B cell (primary cell): Measurements from ENCODE around the gene CTDSP2. TPM values are rescaled to one million over a fixed set of nuclear protein-coding genes. Genes with fewer than 3 reads are reported as not detected.

Experiments
- ATAC-seq: fragments of 200-7000 bp; cut with Tn5 transposase; one replicate; pipeline ENCODE4 v1.10.0; 2021; ENCODE audit warnings: low read depth, mild to moderate bottlenecking, moderate number of reproducible peaks, moderate library complexity
- CTCF ChIA-PET: fragments of 350-600 bp; sonication (Branson Sonifier 250); formaldehyde crosslinking; loops from one replicate; lab custom pipeline; 2021; ENCODE audit warnings: antibody characterized with exemption, inconsistent platforms; lab: Charles Lee
- POLR2A ChIA-PET: fragments of 350-600 bp; sonication (Branson Sonifier 250); formaldehyde crosslinking; loops from one replicate; lab custom pipeline; 2021; ENCODE audit warnings: antibody characterized with exemption; lab: Charles Lee
- DNase-seq: peaks from one replicate; pipeline ENCODE4 v3.0.0; 2013
- H2AFZ ChIP-seq: 2 replicates; pipeline ENCODE4 v1.6.1; 2012; ENCODE audit warnings: mild to moderate bottlenecking, low read depth, low read length; ENCODE audit not compliant: insufficient read depth, poor library complexity, severe bottlenecking
- H3K27ac ChIP-seq, 2 donors: 1 replicate in 1 of 2; 2 replicates in 1 of 2; pipeline ENCODE4 v1.5.1; 2012 to 2013; ENCODE audit warnings: low read length in 2 of 2, mild to moderate bottlenecking in 2 of 2, moderate library complexity in 1 of 2
- H3K27me3 ChIP-seq, 4 experiments: fragments of 200-600 bp in 1 of 4; sonication (generic) in 1 of 4; replicated peaks in 1 of 4; 1 replicate in 2 of 4; 2 replicates in 2 of 4; pipeline versions ENCODE4 v1.6.1 to v1.7.0; 2013 to 2016; ENCODE audit warnings: low read length in 3 of 4, mild to moderate bottlenecking in 2 of 4, mixed read lengths in 1 of 4, moderate library complexity in 1 of 4; ENCODE audit not compliant: insufficient read depth in 4 of 4, control insufficient read depth in 3 of 4; ENCODE audit errors: control extremely low read depth in 1 of 4
- H3K36me3 ChIP-seq, 2 experiments: replicated peaks in 1 of 2; 1 replicate in 1 of 2; 2 replicates in 1 of 2; pipeline versions ENCODE4 v1.6.1 to v1.7.1; 2013; ENCODE audit warnings: low read length in 1 of 2; ENCODE audit not compliant: insufficient read depth in 2 of 2, control insufficient read depth in 1 of 2; ENCODE audit errors: control extremely low read depth in 1 of 2, extremely low read depth in 1 of 2
- H3K4me1 ChIP-seq, 2 donors: fragments of 200-600 bp in 1 of 2; sonication (generic) in 1 of 2; 1 replicate in 1 of 2; 2 replicates in 1 of 2; pipeline versions ENCODE4 v1.5.1 to v1.6.1; 2013 to 2017; ENCODE audit warnings: low read length in 2 of 2; ENCODE audit not compliant: control insufficient read depth in 2 of 2, insufficient read depth in 2 of 2
- H3K4me2 ChIP-seq: replicated peaks from 2 replicates; pipeline ENCODE3; 2012; ENCODE audit warnings: mild to moderate bottlenecking, low read depth, low read length; ENCODE audit not compliant: poor library complexity, severe bottlenecking
- H3K4me3 ChIP-seq, 5 experiments: fragments of 200-600 bp in 1 of 5; sonication (generic) in 1 of 5; 1 replicate in 3 of 5; 2 replicates in 2 of 5; pipeline versions ENCODE4 v1.5.1 to v1.7.0; 2011 to 2016; ENCODE audit warnings: low read length in 4 of 5, mild to moderate bottlenecking in 4 of 5, low read depth in 2 of 5, control low read depth in 1 of 5, moderate library complexity in 1 of 5; ENCODE audit not compliant: insufficient read depth in 1 of 5; ENCODE audit errors: control extremely low read depth in 1 of 5, extremely low read depth in 1 of 5
- H3K79me2 ChIP-seq: fragments of 200-600 bp; sonication (generic); one replicate; pipeline ENCODE4 v1.6.0; 2016; ENCODE audit warnings: low read length; ENCODE audit not compliant: control insufficient read depth, insufficient read depth
- H3K9ac ChIP-seq: fragments of 200-600 bp; sonication (generic); 2 replicates; pipeline ENCODE4 v1.6.1; 2017; ENCODE audit warnings: mild to moderate bottlenecking, low read length, moderate library complexity
- H3K9me3 ChIP-seq, 3 donors: one replicate each; pipeline versions ENCODE4 v1.6.1 to v1.7.1; 2013; ENCODE audit warnings: low read length in 2 of 3; ENCODE audit not compliant: control insufficient read depth in 2 of 3, insufficient read depth in 1 of 3; ENCODE audit errors: control extremely low read depth in 1 of 3
- H4K20me1 ChIP-seq: 2 replicates; pipeline ENCODE4 v1.6.0; 2012; ENCODE audit warnings: mild to moderate bottlenecking, low read length; ENCODE audit not compliant: insufficient read depth, control insufficient read depth, poor library complexity, severe bottlenecking
- H3K27ac Mint-ChIP-seq: one replicate; pipeline ENCODE4 v1.8.0; 2021; ENCODE audit warnings: mixed read lengths
- H3K27me3 Mint-ChIP-seq: one replicate; pipeline ENCODE4 v1.8.0; 2021; ENCODE audit warnings: mixed read lengths
- H3K4me1 Mint-ChIP-seq: one replicate; pipeline ENCODE4 v1.8.0; 2021; ENCODE audit warnings: mixed read lengths
- H3K4me3 Mint-ChIP-seq: one replicate; pipeline ENCODE4 v1.8.0; 2021; ENCODE audit warnings: mixed read lengths
- H3K9me3 Mint-ChIP-seq: one replicate; pipeline ENCODE4 v1.8.0; 2022; ENCODE audit warnings: mixed read lengths; ENCODE audit not compliant: insufficient read depth
- EZH2 ChIP-seq: IDR thresholded peaks from 2 replicates; pipeline ENCODE4 v1.6.1; 2012; ENCODE audit warnings: borderline replicate concordance, low read depth, mild to moderate bottlenecking, moderate library complexity, low read length; ENCODE audit not compliant: insufficient read depth, poor library complexity, severe bottlenecking
- whole genome bisulfite sequencing: methylation state at CpG from one replicate; pipeline ENCODE4 v1.1.5; 2013; ENCODE audit warnings: missing lambda C conversion rate; ENCODE audit not compliant: insufficient coverage; 5-methylcytosine and 5-hydroxymethylcytosine counted together
- intact Hi-C: fragments of 100-400 bp; cut with micrococcal nuclease; formaldehyde crosslinking; loops from one replicate; pipeline ENCODE4 v1.10.0; 2022
- polyA plus RNA-seq: library from polyadenylated mRNA; depleted of rRNA; stranded (reverse); fragments of >200 nt; gene quantifications from 2 replicates; pipeline ENCODE4 v1.2.3, GENCODE V29; 2012
- total RNA-seq, 2 donors: library from RNA; stranded (reverse); fragments of 120-200 nt in 1 of 2; gene quantifications; 1 replicate in 1 of 2; 2 replicates in 1 of 2; pipeline versions ENCODE4 v1.2.3 to v1.2.4, GENCODE V29; 2013 to 2022
- TF ChIP-seq, protein P1 (sequence below): fragments of 200-600 bp; IDR thresholded peaks from one replicate; pipeline ENCODE4 v1.8.0; 2022; ENCODE audit warnings: antibody characterized with exemption, mild to moderate bottlenecking

CTDSP2 gene
- total and polyA plus RNA-seq, 2 donors (not counting 1 experiment from before 2014, with no cell fraction given), result 99.1 to 209 TPM

DNA sequence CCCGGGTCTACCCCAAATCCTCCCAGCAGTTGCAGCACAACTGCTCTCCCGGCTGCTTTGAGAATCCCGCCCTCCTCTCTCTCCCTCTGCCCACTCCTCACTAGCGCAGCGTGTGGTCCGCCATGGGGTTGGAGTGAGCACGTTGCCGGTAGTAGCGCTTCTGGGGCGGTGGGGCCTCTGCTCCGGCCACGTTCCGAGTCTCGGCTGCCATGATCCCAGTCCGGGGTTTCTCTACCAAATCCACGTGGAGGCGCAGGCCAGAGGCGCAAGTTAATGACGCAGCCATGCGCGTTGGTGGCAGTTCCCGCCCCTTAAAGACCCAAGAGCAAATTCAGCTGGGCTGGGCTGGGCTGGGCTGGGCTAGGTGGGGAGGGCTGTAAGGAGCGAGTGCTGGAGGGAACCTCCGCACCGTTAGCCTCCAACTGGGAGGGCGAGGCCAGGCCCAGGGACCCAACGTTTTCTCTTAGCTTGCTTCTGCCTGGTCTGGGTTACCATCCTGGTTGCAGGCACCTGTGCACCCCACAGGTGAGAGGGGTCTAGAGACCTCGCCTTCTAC lies 74.6 kb downstream of the CTDSP2 start, which contains the start of gene METTL1:
Gene METTL1 (minus strand): TSS at position 233 of the 556 bp plus-strand sequence. CDS start 22 bp downstream, at position 211.
- ChIA-PET CTCF (interaction anchor here (0.6 to 1.8 kb wide), 6 partner anchors 11 to 132 kb away, joined by 3 to 9 read pairs (median 4); partner anchors contain the start of gene TSFM), POLR2A (interaction anchor here (0.7 to 1.3 kb wide), 3 partner anchors 13 to 1737 kb away, joined by 3 to 5 read pairs (median 3); no protein-coding TSS in a partner anchor)
- H3K4me3 Mint-ChIP-seq, result peak within 1 kb of the TSS; percentile 96
- Histone ChIP-seq H3K4me1 (peaks cover 14 to 23% of the 10 kb centered on the region in 2 donors), H4K20me1 (no peaks in the 10 kb centered on the region), H3K36me3 (no peaks in the 10 kb centered on the region), H3K9ac (peak within 1 kb of the TSS; percentile 93), H3K4me3 (peak within 1 kb of the TSS; percentile 70 to 96 (median 91)), H3K9me3 (no peaks in the 10 kb centered on the region), H3K27ac (peak within 1 kb of the TSS; percentile 59 to 81), H3K79me2 (no peaks in the 10 kb centered on the region), H2AFZ (peak within 1 kb of the TSS; percentile 83), H3K4me2 (peak within 1 kb of the TSS; percentile 94), H3K27me3 (peaks cover 0 to 8% (median 7%) of the 10 kb centered on the region in 4 experiments)
- no peak for TF ChIP-seq EZH2
- H3K27me3 Mint-ChIP-seq, result no peaks in the 10 kb centered on the region
- ATAC-seq, result peak; percentile 91
- WGBS, result under 1% methylated on average over 26 of the region's 28 CpGs
- intact Hi-C loops, result loop anchor here (1.0 kb wide), 3 partner anchors 10 to 75 kb away; partner anchors contain the start of genes CDK4 and TSFM
- peaks cover 15% of the 10 kb centered on the region for H3K4me1 Mint-ChIP-seq
- peak within 1 kb of the TSS; percentile 91 for H3K27ac Mint-ChIP-seq
- H3K9me3 Mint-ChIP-seq, result no peaks in the 10 kb centered on the region
- DNase-seq, result peak; percentile 94

DNA sequence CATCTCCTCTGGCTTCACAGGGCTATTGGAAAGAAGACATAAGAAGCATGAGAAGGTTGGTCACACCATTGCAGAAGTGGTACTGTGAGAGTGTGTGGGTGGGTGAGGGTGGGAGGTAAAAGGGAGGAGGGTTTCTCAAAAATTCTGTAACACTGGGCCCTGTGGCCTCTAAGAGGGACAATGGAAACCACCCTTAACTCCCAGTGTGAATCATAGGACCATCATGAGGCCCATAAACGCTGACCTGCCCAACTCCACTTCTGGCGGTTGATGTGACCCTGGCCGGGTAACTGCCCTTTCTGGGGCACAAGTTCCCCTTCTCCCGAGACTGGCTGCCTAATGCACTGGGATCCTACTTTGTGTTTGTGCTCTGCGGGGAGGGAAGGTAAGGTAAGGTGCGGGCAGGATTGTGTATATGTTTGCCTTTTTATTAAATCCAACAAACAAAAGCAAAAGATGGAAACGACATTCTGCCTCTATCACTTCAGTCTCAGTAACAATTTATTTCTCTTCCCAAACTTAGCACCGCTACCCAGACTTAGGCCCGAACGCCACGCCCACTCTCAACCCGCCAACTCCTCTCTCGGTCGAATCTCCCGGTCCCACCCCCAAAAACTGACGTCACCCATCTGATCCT lies 75.2 kb downstream of the CTDSP2 start:
- ATAC-seq (peak; percentile 67), DNase-seq (no peak)
- H3K4me2 ChIP-seq, result peak overlapping the region; percentile 94
- H2AFZ ChIP-seq, result peak overlapping the region; percentile 83
- 2% methylated on average over 11 of the region's 16 CpGs for WGBS
- Mint-ChIP-seq H3K27ac (peak overlapping the region; percentile 91), H3K4me1 (peaks cover 21% of the 10 kb centered on the region), H3K27me3 (peaks cover 4% of the 10 kb centered on the region), H3K4me3 (peak overlapping the region; percentile 96), H3K9me3 (no peaks in the 10 kb centered on the region)
- H3K4me1 ChIP-seq, result peaks cover 20 to 29% of the 10 kb centered on the region in 2 donors
- intact Hi-C loops, result no loop called here
- no peaks in the 10 kb centered on the region for H4K20me1 ChIP-seq
- peak overlapping the region; percentile 70 to 96 (median 91) for H3K4me3 ChIP-seq
- no peaks in the 10 kb centered on the region for H3K79me2 ChIP-seq
- ChIA-PET POLR2A (interaction anchor here (1.0 kb wide), 1 partner anchor 12 kb away, joined by 5 read pairs; no protein-coding TSS in a partner anchor), CTCF (interaction anchor here (1.0 to 1.8 kb wide), 4 partner anchors 11 to 17 kb away, joined by 3 to 9 read pairs (median 6); partner anchors contain the start of gene TSFM)
- peak overlapping the region; percentile 93 for H3K9ac ChIP-seq
- no peak for TF ChIP-seq EZH2
- TF ChIP-seq, protein P1, sequence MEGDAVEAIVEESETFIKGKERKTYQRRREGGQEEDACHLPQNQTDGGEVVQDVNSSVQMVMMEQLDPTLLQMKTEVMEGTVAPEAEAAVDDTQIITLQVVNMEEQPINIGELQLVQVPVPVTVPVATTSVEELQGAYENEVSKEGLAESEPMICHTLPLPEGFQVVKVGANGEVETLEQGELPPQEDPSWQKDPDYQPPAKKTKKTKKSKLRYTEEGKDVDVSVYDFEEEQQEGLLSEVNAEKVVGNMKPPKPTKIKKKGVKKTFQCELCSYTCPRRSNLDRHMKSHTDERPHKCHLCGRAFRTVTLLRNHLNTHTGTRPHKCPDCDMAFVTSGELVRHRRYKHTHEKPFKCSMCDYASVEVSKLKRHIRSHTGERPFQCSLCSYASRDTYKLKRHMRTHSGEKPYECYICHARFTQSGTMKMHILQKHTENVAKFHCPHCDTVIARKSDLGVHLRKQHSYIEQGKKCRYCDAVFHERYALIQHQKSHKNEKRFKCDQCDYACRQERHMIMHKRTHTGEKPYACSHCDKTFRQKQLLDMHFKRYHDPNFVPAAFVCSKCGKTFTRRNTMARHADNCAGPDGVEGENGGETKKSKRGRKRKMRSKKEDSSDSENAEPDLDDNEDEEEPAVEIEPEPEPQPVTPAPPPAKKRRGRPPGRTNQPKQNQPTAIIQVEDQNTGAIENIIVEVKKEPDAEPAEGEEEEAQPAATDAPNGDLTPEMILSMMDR, result no peak
- H3K27me3 ChIP-seq, result peaks cover 0 to 14% (median 13%) of the 10 kb centered on the region in 4 experiments
- H3K36me3 ChIP-seq, result no peaks in the 10 kb centered on the region
- H3K9me3 ChIP-seq, result peaks cover 0 to 5% (median 0%) of the 10 kb centered on the region in 3 donors
- H3K27ac ChIP-seq, result peak overlapping the region; percentile 59 to 81
